ENCODE data around the gene TMCC1. TPM values are rescaled to one million over a fixed set of nuclear protein-coding genes. Genes with fewer than 3 reads are reported as not detected.

The TMCC1 gene
- polyA plus RNA-seq, 1 of the 3 experiments (the other 2 are of a cell fraction), result 7.2 TPM

DNA sequence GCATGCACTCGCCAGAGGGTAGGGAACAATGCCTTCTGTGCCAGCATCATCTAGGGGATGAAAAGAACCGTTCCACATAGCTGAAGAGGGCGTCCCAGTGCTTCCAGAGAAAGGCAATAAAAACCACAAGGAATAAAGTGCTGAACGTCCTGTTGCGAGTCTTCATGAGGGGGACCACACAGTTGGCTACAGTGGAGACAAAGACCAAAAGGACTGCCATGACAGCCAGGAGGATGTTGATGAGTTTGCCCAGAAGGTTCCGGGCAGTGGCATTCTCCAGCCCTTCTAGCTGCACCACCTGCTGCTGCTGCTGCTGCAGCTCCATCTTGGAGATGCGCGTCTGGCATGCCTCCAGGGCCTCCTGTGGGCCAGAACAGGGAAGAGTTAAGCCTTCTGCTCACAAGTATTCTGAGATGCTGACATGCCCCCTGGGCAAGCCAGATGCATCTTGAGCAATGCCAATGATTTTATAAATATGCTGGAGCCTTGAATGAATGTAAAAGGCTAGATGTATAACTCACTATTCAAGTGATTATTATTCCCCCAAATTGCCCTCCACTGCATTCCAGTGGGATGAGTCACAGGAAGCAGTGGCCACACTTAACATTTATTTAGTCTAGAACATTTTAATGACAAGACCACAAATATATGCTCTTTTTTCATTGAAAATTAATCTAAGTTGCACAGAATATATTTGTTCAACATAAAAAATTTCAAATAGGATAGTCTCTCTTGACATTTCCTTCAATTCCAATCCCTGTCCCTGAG, 241.9 kb downstream of the TMCC1 start (continued):
- TF ChIP-seq, protein P1, sequence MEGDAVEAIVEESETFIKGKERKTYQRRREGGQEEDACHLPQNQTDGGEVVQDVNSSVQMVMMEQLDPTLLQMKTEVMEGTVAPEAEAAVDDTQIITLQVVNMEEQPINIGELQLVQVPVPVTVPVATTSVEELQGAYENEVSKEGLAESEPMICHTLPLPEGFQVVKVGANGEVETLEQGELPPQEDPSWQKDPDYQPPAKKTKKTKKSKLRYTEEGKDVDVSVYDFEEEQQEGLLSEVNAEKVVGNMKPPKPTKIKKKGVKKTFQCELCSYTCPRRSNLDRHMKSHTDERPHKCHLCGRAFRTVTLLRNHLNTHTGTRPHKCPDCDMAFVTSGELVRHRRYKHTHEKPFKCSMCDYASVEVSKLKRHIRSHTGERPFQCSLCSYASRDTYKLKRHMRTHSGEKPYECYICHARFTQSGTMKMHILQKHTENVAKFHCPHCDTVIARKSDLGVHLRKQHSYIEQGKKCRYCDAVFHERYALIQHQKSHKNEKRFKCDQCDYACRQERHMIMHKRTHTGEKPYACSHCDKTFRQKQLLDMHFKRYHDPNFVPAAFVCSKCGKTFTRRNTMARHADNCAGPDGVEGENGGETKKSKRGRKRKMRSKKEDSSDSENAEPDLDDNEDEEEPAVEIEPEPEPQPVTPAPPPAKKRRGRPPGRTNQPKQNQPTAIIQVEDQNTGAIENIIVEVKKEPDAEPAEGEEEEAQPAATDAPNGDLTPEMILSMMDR (IDR thresholded peaks at IDR 0.05), result no peak
- peak; percentile 80 for TF ChIP-seq TCF12 (IDR thresholded peaks at IDR 0.05)
- TF ChIP-seq NFIC (IDR thresholded peaks at IDR 0.05; ENCODE audit: borderline replicate concordance), result peak; percentile 68; the same call in 1 of the 2 replicates
- peak; percentile 76; the same call in 1 of the 2 replicates for TF ChIP-seq TEAD4 (IDR thresholded peaks at IDR 0.05; ENCODE audit: borderline replicate concordance, insufficient read depth)
- TF ChIP-seq, protein P2, sequence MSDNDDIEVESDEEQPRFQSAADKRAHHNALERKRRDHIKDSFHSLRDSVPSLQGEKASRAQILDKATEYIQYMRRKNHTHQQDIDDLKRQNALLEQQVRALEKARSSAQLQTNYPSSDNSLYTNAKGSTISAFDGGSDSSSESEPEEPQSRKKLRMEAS (IDR thresholded peaks at IDR 0.05; ENCODE audit: low read depth), result peak; percentile 52; the same call in 1 of the 2 replicates
- peak; percentile 62; the same call in 1 of the 2 replicates for TF ChIP-seq FOSL2 (IDR thresholded peaks at IDR 0.05; ENCODE audit: borderline replicate concordance, low read depth)

DNA sequence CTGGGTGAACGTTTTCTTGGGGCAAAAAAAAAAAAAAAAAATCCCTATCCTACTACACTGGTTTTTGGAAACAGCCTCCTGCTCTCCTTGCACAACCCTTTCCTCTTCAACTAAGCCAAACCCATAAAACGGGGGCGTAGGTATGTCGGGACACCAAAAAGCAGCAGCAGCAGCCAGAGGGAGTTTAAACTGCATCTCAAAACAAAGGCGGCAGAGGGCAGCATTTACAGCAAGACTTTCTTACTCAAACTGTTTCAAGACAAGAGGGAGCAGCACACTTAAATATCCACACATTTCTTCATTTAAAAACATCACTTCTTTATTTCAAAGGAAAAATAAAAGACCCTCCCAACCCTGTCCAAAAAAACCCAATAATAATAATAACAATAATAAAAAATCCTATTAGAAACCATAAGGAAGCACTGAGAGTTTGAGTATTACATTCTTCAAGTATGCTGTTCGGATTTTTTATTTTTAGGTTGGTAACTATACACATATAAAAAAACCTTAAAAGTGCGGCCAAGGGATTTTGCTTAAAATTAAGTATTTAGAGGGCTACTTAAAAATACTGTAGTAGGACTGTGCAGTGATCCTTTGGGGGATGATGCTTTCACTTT, 243.1 kb downstream of the TMCC1 start:
- no peaks in the 10 kb centered on the region for H4K20me1 ChIP-seq (ENCODE audit: insufficient read depth)
- no peaks in the 10 kb centered on the region for H3K27me3 ChIP-seq (ENCODE audit: insufficient read depth)
- peaks cover 0 to 9% of the 10 kb centered on the region in 2 experiments for H3K36me3 ChIP-seq (replicated peaks in 1 of 2; ENCODE audit: control insufficient read depth in 1 of 2, insufficient read depth in 2 of 2, low read length in 1 of 2)
- no peak overlapping the region for H3K4me2 ChIP-seq
- CTCF ChIA-PET, result interaction anchor here (0.7 to 4.6 kb wide), 19 partner anchors 8 to 636 kb away, joined by 3 to 43 read pairs (median 3); no protein-coding TSS in a partner anchor
- no peaks in the 10 kb centered on the region for H3K9me3 ChIP-seq
- peak overlapping the region; percentile 28 to 52; a peak in 2 of 4 replicates for H3K27ac ChIP-seq (ENCODE audit: low read depth in 2 of 2, low read length in 1 of 2)
- peaks cover 20% of the 10 kb centered on the region for H3F3A ChIP-seq (replicated peaks; ENCODE audit: insufficient read depth)
- H3K9me2 ChIP-seq, result no peaks in the 10 kb centered on the region
- peak overlapping the region in 1 of 2 experiments; percentile 27; a peak in 1 of 4 replicates for H3K4me3 ChIP-seq (ENCODE audit: low read depth in 2 of 2, low read length in 1 of 2)
- H3K9ac ChIP-seq, result no peak overlapping the region
- H3K79me2 ChIP-seq (ENCODE audit: insufficient read depth), result no peaks in the 10 kb centered on the region; the same call in 1 of the 2 replicates
- TF ChIP-seq, protein P1 (IDR thresholded peaks at IDR 0.05), result peak; percentile 76
- no peak for TF ChIP-seq MEF2A (IDR thresholded peaks at IDR 0.05; ENCODE audit: borderline replicate concordance, low read depth)
- TF ChIP-seq EP300 (IDR thresholded peaks at IDR 0.05; ENCODE audit: borderline replicate concordance in 1 of 2, low read depth in 1 of 2, low read length in 1 of 2), result no peak
- peak; percentile 91 for TF ChIP-seq RAD21 (IDR thresholded peaks at IDR 0.05; ENCODE audit: low read length)
- TF ChIP-seq SMC3 (IDR thresholded peaks at IDR 0.05; ENCODE audit: low read depth, low read length), result peak; percentile 86
- H3K4me1 ChIP-seq (ENCODE audit: control insufficient read depth in 1 of 2, insufficient read depth in 2 of 2, low read depth in 1 of 2, low read length in 1 of 2), result peaks cover 8 to 24% of the 10 kb centered on the region in 2 experiments
- no peak overlapping the region for H2AFZ ChIP-seq (ENCODE audit: low read depth)
- 42% methylated on average over 7 of the region's 7 CpGs for WGBS (ENCODE audit: low lambda C conversion rate)
- DNase-seq, result peak; percentile 58
- POLR2A ChIA-PET, result no interaction called here
